Measurements from ENCODE around the gene SLC16A13. TPM values are rescaled to one million over a fixed set of nuclear protein-coding genes. Genes with fewer than 3 reads are reported as not detected.

SLC16A13 gene
- total and polyA plus RNA-seq, 2 of the 8 experiments (the other 6 are each of a cell fraction or from before 2014, with no cell fraction given): 5.4 to 5.8 TPM

- no peak for TF ChIP-seq CHD7 (IDR thresholded peaks at IDR 0.05; ENCODE audit: insufficient replicate concordance, low read length)
- TF ChIP-seq USF2 (IDR thresholded peaks at IDR 0.05; ENCODE audit: low read length): no peak
- no peak for TF ChIP-seq KDM1A (IDR thresholded peaks at IDR 0.05; ENCODE audit: borderline replicate concordance, low read length)
- no peak for TF ChIP-seq TAF1 (IDR thresholded peaks at IDR 0.05; ENCODE audit: low read depth, low read length)
- TF ChIP-seq SUZ12 (IDR thresholded peaks at IDR 0.05; ENCODE audit: low read length): no peak
- no peak for TF ChIP-seq RXRA (IDR thresholded peaks at IDR 0.05; ENCODE audit: insufficient read depth, low read depth, low read length)
- no peak for TF ChIP-seq HDAC6 (IDR thresholded peaks at IDR 0.05; ENCODE audit: low read depth, low read length)
- TF ChIP-seq JUN (IDR thresholded peaks at IDR 0.05; ENCODE audit: low read depth, low read length): no peak
- TF ChIP-seq RFX5 (IDR thresholded peaks at IDR 0.05; ENCODE audit: borderline replicate concordance, low read depth, low read length): no peak
Observed at GRCh38 chr17:7019367-7019766, 16.4 kb upstream of the SLC16A13 start (continued).

Data from H1 (cell line).